GM21786 (cell line): ENCODE data around the gene RABGAP1L.
"Not testable (repeated sequence)": the region's sequence is repeated elsewhere in the genome, so short reads cannot be mapped to it uniquely, and the experiment has no call there.

ENCODE experiments used
- ATAC-seq: cut with Tn5 transposase; IDR thresholded peaks from one replicate; pipeline ENCODE4 v1.9.1; 2021; ENCODE audit not compliant: unreplicated experiment

The RABGAP1L gene

GRCh38 chr1:174286042-174286441 lies 126.7 kb downstream of the RABGAP1L start:
- ATAC-seq, result no peak

GRCh38 chr1:174289644-174290310 lies 130.5 kb downstream of the RABGAP1L start:
- no peak for ATAC-seq

DNA sequence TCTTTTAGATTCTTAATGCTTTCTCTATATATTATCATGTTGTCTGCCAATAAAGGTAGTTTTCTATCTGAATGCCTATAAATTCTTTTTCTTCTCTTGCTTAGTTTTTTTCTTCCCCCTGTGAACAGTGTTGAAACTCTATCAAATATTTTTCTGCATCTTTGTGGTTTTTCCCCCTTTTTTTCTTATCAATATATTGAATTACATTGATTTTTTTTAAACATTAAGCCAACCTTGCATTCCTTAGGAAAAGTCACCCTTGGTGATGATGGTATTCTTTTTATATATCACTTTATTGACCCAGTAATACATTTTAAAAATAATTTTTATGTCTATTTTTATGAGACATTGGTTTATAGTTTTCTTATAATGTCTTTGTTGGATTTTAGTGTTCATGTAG lies 131.7 kb downstream of the RABGAP1L start:
- no peak for ATAC-seq

DNA sequence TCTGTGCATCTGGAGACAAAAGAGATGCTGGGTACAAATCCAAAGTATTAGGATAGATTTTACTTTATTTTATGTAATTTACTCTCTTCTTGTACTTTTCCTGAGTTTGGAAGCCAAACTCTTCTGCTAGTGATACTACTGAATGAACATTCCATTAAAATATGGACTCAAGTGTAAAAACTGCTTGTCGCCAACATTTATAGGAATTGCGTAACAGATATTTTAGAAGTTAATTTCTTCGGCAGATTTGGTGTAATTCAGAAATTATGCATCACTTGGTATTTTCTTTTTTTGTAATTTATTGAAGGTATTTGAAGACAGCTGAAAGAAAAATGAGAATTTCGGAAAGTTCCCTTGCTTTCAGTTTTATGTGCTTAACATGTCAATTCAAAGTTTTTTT lies 137.0 kb downstream of the RABGAP1L start:
- ATAC-seq, result no peak

GRCh38 chr1:174297351-174297750 lies 138.0 kb downstream of the RABGAP1L start:
- ATAC-seq, result no peak

- ATAC-seq, result no peak
Observed at GRCh38 chr1:174301295-174302077, 142.2 kb downstream of the RABGAP1L start.

DNA sequence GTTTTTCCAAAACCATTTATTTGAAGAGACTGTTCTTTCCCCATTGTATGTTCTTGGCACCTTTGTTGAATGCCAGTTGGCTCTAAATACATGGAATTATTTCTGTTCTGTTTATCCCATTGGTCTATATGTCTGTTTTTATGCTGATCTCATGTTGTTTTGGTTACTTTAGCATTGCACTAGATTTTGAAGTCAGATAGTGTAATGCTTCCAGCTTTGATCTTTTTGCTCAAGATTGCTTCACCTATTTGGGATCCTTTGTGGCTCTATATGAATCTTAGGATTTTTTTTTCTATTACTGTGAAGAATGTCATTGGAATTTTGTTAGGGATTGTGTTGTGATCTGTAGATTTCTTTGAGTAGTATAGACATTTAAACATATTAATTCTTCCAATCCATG lies 149.3 kb downstream of the RABGAP1L start:
- no peak for ATAC-seq

- ATAC-seq, result no peak
Observed at GRCh38 chr1:174309490-174309889, 150.2 kb downstream of the RABGAP1L start.

GRCh38 chr1:174314433-174314832 lies 155.1 kb downstream of the RABGAP1L start:
- no peak for ATAC-seq

GRCh38 chr1:174315239-174315638 lies 155.9 kb downstream of the RABGAP1L start:
- ATAC-seq, result no peak

GRCh38 chr1:174320897-174321296 lies 161.6 kb downstream of the RABGAP1L start:
- ATAC-seq, result not testable (repeated sequence)

DNA sequence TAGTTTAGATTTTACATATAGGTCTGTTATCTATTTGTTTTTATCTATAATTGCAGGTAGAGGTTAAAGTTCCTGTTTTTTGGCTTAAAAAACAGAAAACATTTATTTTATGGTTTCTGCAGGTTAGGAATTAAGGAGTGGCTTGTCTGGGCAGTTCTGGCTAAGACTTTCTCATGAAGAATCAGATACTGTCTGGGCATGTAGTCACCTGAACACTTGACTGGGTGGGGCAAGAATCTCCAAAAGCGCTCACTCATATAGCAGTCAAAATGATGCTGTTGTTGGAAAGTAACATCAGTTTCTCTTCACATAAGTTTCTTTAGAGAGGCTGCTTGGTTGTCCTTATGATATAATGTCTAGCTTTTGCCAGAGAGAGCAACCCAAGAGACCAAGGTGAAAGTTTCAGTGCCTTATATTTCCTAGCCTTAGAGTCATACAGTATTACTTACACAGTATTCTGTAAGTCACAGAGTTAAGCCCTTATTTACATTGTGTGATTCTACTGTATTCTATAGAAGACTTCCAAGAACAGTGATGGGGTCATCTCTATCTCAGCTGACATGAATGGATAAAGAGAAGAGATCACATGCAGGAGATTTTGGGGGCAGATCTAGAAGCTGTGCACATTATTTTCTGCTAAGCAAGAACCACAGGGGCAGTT lies 163.0 kb downstream of the RABGAP1L start:
- ATAC-seq, result no peak

DNA sequence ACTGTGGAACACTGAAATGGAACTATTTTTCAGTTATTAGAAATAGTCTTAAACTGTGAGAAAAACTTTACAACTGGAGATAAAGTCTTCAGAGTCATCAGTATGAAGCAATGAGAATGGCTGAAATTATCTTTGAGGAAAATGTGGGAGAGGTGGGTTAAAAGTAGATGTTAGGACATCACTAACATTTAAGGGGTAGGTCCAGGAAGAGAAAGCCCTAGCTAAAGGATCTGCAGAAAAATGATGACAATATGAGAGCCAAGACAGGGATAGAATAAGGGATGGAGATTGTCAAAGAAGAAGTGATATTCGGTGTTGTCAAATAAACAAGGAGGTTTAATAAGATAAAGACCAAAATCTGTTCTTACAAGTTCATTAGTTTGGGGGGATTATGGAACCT lies 165.2 kb downstream of the RABGAP1L start:
- ATAC-seq, result no peak

GRCh38 chr1:174324939-174325338 lies 165.6 kb downstream of the RABGAP1L start:
- ATAC-seq, result no peak

GRCh38 chr1:174326278-174326677 lies 167.0 kb downstream of the RABGAP1L start:
- no peak for ATAC-seq

DNA sequence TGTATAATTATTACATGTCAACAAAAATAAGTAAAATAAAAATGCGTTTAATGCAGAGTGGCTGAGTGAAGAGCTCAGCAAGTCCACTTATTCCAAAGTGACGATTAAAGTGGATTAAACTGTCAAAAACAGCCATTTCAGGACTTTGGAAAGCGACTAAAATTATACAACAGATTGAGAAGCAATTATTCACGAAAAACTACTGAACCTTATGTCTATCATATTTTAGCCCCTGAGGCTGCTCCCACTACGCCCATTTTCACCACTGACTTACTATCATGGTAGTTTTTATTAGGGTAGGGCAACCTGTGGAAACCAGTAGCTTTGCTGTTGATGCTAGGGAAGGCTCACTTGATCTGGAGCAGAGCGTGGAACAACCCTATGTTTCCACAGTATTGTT lies 174.1 kb downstream of the RABGAP1L start:
- ATAC-seq, result no peak

DNA sequence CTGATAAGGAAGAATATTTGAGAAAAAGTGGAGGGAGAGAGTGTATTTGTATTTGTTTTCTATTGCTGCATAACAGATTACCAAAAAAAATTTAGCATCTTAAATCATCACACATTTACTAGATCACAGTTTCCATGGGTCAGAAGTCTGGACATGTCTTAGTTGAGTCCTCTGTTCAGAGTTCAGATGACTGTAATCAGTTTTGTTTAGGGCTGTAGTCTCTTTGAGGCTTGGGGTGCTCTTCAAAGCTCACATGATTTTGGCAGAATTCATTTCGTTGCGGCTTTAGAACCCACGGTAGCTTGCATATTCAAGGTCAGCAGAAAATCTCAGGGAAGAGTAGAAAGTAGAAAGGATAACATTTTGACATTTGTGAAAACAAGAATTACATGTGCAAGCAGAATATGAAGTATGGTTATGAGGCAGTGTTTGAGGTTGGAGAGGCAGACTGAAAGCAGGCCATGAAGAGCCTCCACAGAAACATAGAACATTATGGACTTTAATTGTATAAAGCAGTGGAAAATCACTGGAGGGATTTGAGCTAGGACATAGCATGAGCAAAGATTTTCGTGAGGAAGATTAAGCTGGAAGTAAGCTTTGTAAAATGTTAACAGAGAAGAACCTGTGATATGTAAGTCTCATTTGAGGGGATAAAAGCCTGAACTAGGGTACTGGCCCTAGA lies 177.8 kb downstream of the RABGAP1L start:
- ATAC-seq, result no peak

GRCh38 chr1:174340404-174340803 lies 181.1 kb downstream of the RABGAP1L start:
- not testable (repeated sequence) for ATAC-seq

DNA sequence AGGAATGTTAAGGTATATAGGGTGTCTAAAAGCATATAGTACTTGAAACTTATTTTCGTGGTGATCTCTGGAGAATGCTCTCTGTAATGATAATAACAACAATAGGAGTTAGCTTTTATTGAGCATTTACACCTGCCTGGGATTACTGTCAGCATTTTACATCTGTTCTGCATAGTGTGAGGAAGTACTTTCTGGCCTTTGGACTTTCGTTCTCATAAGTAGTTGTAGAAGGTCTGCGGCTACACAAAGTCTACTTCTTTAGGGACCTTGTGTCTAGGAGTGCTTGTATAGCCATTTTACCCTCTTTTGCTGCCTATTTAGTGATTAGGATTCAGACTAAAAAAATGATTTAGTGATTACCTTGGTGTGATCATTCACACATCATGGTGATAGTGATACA lies 184.8 kb downstream of the RABGAP1L start:
- ATAC-seq, result peak; percentile 87

- ATAC-seq, result no peak
Observed at GRCh38 chr1:174352117-174352516, 192.8 kb downstream of the RABGAP1L start.

DNA sequence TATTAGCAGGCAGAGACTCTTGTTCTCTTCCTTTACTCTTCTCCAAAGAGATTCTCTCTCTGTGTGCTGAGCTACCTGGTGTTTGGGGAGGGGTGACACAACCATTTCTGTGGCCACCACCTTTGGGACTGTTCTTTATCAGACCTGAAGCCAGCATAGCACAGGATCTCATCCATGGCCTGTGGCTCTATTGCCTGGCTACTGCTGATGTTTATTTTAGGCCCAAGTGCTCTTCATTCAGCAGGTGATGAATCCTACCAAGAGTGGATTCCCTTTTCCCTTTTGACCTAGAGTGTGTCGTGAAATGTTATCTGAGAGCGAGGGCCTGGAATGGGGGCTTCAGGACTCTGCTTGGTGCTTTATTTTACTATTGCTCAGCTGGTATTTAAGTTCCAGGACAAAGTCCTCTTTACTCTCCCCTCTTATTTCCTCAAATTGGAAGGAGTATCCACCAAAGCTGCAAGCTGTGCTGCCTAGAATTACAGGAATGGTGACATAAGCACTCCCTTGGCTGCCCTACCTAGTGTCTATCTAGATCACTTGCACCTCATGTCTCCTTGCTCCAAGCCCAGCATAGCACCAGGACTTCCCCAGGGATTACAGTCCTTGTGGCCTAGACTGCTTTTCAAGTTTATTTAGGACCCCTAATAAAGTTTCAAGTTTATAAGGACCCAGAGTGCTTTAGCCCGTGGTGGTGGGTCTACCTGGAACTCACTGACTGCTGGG lies 193.7 kb downstream of the RABGAP1L start:
- ATAC-seq, result no peak
